HCT116 (cell line): Measurements from ENCODE around the gene FAM114A1. TPM values are rescaled to one million over a fixed set of nuclear protein-coding genes. Genes with fewer than 3 reads are reported as not detected.

Experiments
- ATAC-seq: fragments of 200-7000 bp; cut with Tn5 transposase; 2 replicates; pipeline ENCODE4 v1.9.1; 2020; ENCODE audit warnings: mild to moderate bottlenecking, moderate library complexity
- BruUV-seq: library from RNA; stranded (reverse); fragments of 400-500 nt; replicated peaks from 2 replicates; lab custom pipeline; 2021; lab: Mats Ljungman, UMichigan
- CTCF ChIA-PET: fragments of 300-600 bp; sonication (Branson Sonifier 250); formaldehyde crosslinking; loops from one replicate; lab custom pipeline; 2021; ENCODE audit warnings: antibody characterized with exemption; lab: Charles Lee
- POLR2A ChIA-PET: fragments of 300-600, 350-600 bp; sonication (Branson Sonifier 250); formaldehyde crosslinking; loops from one replicate; lab custom pipeline; 2021; ENCODE audit warnings: antibody characterized with exemption; lab: Charles Lee
- RAD21 ChIA-PET, 2 experiments: fragments of 300-600 bp; sonication (Branson Sonifier 250); formaldehyde crosslinking; loops; one replicate each; lab custom pipeline; 2023; ENCODE audit warnings: low total read pairs in 2 of 2; ENCODE audit not compliant: uncharacterized antibody in 2 of 2, unreplicated experiment in 2 of 2, low non-redundant PET in 1 of 2; lab: Charles Lee
- DNase-seq: peaks from one replicate; pipeline ENCODE4 v3.0.0-alpha.2; 2010; ENCODE audit warnings: low read depth, low spot score
- H2AFZ ChIP-seq: fragments of 200-600 bp; shearing (Covaris generic), sonication (generic); 2 replicates; pipeline ENCODE4 v1.6.1; 2017; ENCODE audit warnings: low read depth, mixed run types, mixed read lengths, antibody characterized with exemption, low read length; ENCODE audit not compliant: poor library complexity, severe bottlenecking
- H3K27ac ChIP-seq: 2 replicates; pipeline ENCODE4 v1.5.1; 2012; ENCODE audit warnings: low read depth, low read length
- H3K27me3 ChIP-seq: fragments of 200-600 bp; sonication (generic); 2 replicates; pipeline ENCODE4 v1.6.1; 2016; ENCODE audit warnings: mixed run types, low read length, mixed read lengths; ENCODE audit not compliant: insufficient read depth
- H3K36me3 ChIP-seq, 2 experiments: fragments of 200-500 bp in 1 of 2; fragments of 200-600 bp in 1 of 2; sonication (Bioruptor generic) in 1 of 2; sonication (generic) in 1 of 2; 2 replicates each; pipeline versions ENCODE4 v1.5.1 to v1.6.1; 2014 to 2016; ENCODE audit warnings: low read length in 2 of 2, inconsistent platforms in 1 of 2, mixed read lengths in 1 of 2, mixed run types in 1 of 2; ENCODE audit not compliant: insufficient read depth in 2 of 2, control insufficient read depth in 1 of 2
- H3K4me1 ChIP-seq, 2 experiments: fragments of 200-600 bp in 1 of 2; sonication (generic) in 1 of 2; 2 replicates each; pipeline versions ENCODE4 v1.5.1 to v1.6.1; 2012 to 2017; ENCODE audit warnings: low read length in 2 of 2, inconsistent platforms in 1 of 2, mild to moderate bottlenecking in 1 of 2, mixed read lengths in 1 of 2, mixed run types in 1 of 2, moderate library complexity in 1 of 2; ENCODE audit not compliant: insufficient read depth in 2 of 2, control insufficient read depth in 1 of 2
- H3K4me2 ChIP-seq: fragments of 200-600 bp; sonication (generic); 2 replicates; pipeline ENCODE4 v1.6.1; 2017; ENCODE audit warnings: mixed run types, low read length, mixed read lengths
- H3K4me3 ChIP-seq, 2 experiments: fragments of 200-600 bp in 1 of 2; sonication (generic) in 1 of 2; replicated peaks in 1 of 2; 2 replicates each; pipeline ENCODE4 v1.5.1; 2011 to 2016; ENCODE audit warnings: low read length in 2 of 2, control low read depth in 1 of 2, low read depth in 1 of 2, mild to moderate bottlenecking in 1 of 2, mixed read lengths in 1 of 2, mixed run types in 1 of 2
- H3K79me2 ChIP-seq: fragments of 200-600 bp; sonication (generic); 2 replicates; pipeline ENCODE4 v1.6.1; 2017; ENCODE audit warnings: mild to moderate bottlenecking, mixed run types, low read length, moderate library complexity, mixed read lengths; ENCODE audit not compliant: insufficient read depth
- H3K9ac ChIP-seq: fragments of 200-600 bp; sonication (generic); 2 replicates; pipeline ENCODE4 v1.6.1; 2016; ENCODE audit warnings: low read length, mixed read lengths
- H3K9me2 ChIP-seq: fragments of 200-600 bp; sonication (generic), shearing (Covaris generic); 2 replicates; pipeline ENCODE4 v1.6.1; 2017; ENCODE audit warnings: mixed run types, mild to moderate bottlenecking, moderate library complexity; ENCODE audit not compliant: insufficient read depth
- H3K9me3 ChIP-seq, 2 experiments: fragments of 200-500 bp in 1 of 2; fragments of 200-600 bp in 1 of 2; sonication (Bioruptor generic) in 1 of 2; sonication (generic) in 1 of 2; 2 replicates each; pipeline ENCODE4 v1.6.1; 2014 to 2017; ENCODE audit warnings: low read length in 2 of 2, mixed read lengths in 2 of 2, inconsistent platforms in 1 of 2, low read depth in 1 of 2, mild to moderate bottlenecking in 1 of 2, mixed run types in 1 of 2, moderate library complexity in 1 of 2; ENCODE audit not compliant: control insufficient read depth in 1 of 2, insufficient read depth in 1 of 2
- H4K20me1 ChIP-seq: fragments of 200-600 bp; sonication (generic), shearing (Covaris generic); 2 replicates; pipeline ENCODE4 v1.6.1; 2017; ENCODE audit warnings: mixed run types, mild to moderate bottlenecking, moderate library complexity; ENCODE audit not compliant: insufficient read depth
- CBX3 ChIP-seq: IDR thresholded peaks from 2 replicates; pipeline ENCODE4 v1.6.1; 2012; ENCODE audit warnings: low read depth
- CEBPB ChIP-seq: IDR thresholded peaks from 2 replicates; pipeline ENCODE4 v1.6.1; 2012; ENCODE audit warnings: low read depth
- ELF1 ChIP-seq: IDR thresholded peaks from 2 replicates; pipeline ENCODE4 v1.6.1; 2012; ENCODE audit warnings: low read depth, borderline replicate concordance
- ZNF274 ChIP-seq: fragments of 200-500 bp; sonication (Bioruptor generic); IDR thresholded peaks from 2 replicates; pipeline ENCODE4 v1.6.1; 2014; ENCODE audit warnings: mild to moderate bottlenecking, low read depth, low read length, inconsistent platforms
- intact Hi-C: fragments of 100-400 bp; cut with micrococcal nuclease; formaldehyde crosslinking; loops from 2 replicates; pipeline ENCODE4 v1.10.0; 2022
- total RNA-seq: library from RNA; stranded (reverse); gene quantifications from one replicate; pipeline ENCODE4 v1.2.1, GENCODE V29; 2021; ENCODE audit not compliant: unreplicated experiment
- TF ChIP-seq, protein P1 (sequence below), 3 experiments: fragments of 200-600 bp in 1 of 3; sonication (generic) in 1 of 3; IDR thresholded peaks in 2 of 3; conservative IDR thresholded peaks in 1 of 3; 2 replicates each; pipeline ENCODE4 v1.5.1; 2012 to 2017; ENCODE audit warnings: low read depth in 2 of 3, low read length in 2 of 3, antibody characterized with exemption in 1 of 3, borderline replicate concordance in 1 of 3, control low read depth in 1 of 3, mild to moderate bottlenecking in 1 of 3, mixed read lengths in 1 of 3, mixed run types in 1 of 3, moderate library complexity in 1 of 3; ENCODE audit not compliant: insufficient read depth in 1 of 3

Gene FAM114A1
- total RNA-seq, 1 experiment from 2014 or later: 35.6 TPM

DNA sequence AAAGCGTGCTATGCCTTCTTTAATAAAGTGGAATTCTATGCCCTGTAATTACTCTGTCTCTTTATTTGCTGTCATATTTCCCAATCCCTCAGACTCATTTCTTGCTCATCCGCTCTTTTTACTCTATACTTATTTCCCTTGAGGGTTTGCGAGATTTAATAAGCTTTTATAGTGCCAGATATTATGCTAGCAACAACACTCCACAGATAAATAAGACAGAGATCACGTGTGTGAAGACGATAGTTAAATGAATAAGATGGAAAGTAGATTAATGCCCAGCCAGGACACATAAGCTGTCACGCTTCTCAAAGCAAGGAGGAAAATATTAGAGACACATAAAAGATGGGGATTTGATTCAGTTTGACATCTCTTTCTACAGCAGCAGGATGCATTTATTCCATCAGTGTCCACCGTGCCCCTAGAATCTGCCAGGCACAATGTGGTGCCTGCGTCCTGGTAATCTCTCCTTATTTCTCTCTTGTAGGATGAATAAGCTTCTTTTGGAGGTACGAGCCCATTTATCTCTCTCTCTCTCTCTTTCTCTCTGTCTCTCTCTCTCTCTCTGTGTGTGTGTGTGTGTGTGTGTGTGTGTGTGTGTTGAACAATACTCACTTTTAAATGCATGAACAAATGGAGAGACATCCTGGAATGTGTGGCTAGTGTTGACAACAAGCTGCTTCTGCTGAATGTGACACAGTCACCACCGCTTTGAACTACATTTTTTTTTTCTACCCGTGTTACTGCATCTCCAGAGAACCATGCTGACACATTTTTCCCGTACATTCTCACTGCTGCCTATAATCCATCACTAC lies 116.4 kb downstream of the FAM114A1 start:
- H3K4me1 ChIP-seq: peaks cover 9 to 14% of the 10 kb centered on the region in 2 experiments
- H3K9me2 ChIP-seq: no peaks in the 10 kb centered on the region
- no peaks in the 10 kb centered on the region for H3K79me2 ChIP-seq
- no peaks in the 10 kb centered on the region for H4K20me1 ChIP-seq
- no TSS peak for BruUV-seq
- intact Hi-C loops: no loop called here
- DNase-seq (no peak), ATAC-seq (no peak)
- no peaks in the 10 kb centered on the region for H3K27me3 ChIP-seq
- H2AFZ ChIP-seq: no peak overlapping the region
- TF ChIP-seq, protein P1, sequence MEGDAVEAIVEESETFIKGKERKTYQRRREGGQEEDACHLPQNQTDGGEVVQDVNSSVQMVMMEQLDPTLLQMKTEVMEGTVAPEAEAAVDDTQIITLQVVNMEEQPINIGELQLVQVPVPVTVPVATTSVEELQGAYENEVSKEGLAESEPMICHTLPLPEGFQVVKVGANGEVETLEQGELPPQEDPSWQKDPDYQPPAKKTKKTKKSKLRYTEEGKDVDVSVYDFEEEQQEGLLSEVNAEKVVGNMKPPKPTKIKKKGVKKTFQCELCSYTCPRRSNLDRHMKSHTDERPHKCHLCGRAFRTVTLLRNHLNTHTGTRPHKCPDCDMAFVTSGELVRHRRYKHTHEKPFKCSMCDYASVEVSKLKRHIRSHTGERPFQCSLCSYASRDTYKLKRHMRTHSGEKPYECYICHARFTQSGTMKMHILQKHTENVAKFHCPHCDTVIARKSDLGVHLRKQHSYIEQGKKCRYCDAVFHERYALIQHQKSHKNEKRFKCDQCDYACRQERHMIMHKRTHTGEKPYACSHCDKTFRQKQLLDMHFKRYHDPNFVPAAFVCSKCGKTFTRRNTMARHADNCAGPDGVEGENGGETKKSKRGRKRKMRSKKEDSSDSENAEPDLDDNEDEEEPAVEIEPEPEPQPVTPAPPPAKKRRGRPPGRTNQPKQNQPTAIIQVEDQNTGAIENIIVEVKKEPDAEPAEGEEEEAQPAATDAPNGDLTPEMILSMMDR (IDR thresholded peaks at IDR 0.05 in 2 of 3, conservative IDR thresholded peaks at IDR 0.05 in 1 of 3; ENCODE audit: borderline replicate concordance in 1 of 3, insufficient read depth in 1 of 3, low read depth in 2 of 3, low read length in 2 of 3): no peak
- TF ChIP-seq CBX3 (no peak), CEBPB (no peak), ELF1 (no peak), ZNF274 (no peak)
- no peak overlapping the region for H3K9ac ChIP-seq
- H3K36me3 ChIP-seq: no peaks in the 10 kb centered on the region
- no peaks in the 10 kb centered on the region for H3K9me3 ChIP-seq
- H3K4me3 ChIP-seq: no peak overlapping the region
- CTCF ChIA-PET: no interaction called here
- RAD21 ChIA-PET: no interaction called here
- H3K27ac ChIP-seq: no peak overlapping the region
- POLR2A ChIA-PET: no interaction called here
- H3K4me2 ChIP-seq: no peak overlapping the region
